HG03571 (cell line): ENCODE results near the gene GEMIN4.

Experiments
- ATAC-seq: cut with Tn5 transposase; IDR thresholded peaks from one replicate; pipeline ENCODE4 v1.9.1; 2021; ENCODE audit not compliant: unreplicated experiment

The GEMIN4 gene

GRCh38 chr17:744937-745336, 7.1 kb downstream of the GEMIN4 start:
- no peak for ATAC-seq

GRCh38 chr17:743139-743538, 8.9 kb downstream of the GEMIN4 start:
- no peak for ATAC-seq

GRCh38 chr17:742147-742793, 9.8 kb downstream of the GEMIN4 start:
- ATAC-seq: no peak

GRCh38 chr17:740240-741017, 11.6 kb downstream of the GEMIN4 start:
- no peak for ATAC-seq

- no peak for ATAC-seq
Observed at GRCh38 chr17:737561-738113, 14.4 kb downstream of the GEMIN4 start.

DNA sequence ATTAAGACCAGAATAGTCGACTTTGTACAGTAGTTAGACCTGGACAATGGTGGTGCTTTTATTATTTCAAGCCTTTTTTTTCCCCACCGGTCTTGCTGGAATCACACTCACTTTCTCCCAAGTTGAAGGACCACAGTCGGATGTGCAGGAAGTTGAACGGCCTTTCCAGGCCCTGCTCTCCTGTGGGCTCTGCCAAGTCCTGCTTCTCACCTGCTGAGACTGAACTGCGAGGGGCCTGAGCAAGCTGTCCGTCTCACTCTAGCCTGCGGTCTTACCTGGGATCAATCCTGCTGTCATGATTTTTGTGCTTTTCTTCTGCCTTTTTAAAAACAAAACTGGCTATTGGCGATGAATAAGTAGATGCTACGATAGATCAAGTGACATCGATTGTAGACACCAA, 18.3 kb downstream of the GEMIN4 start:
- no peak for ATAC-seq

GRCh38 chr17:732902-733720, 19.0 kb downstream of the GEMIN4 start:
- peak; percentile 35 for ATAC-seq

- peak; percentile 44 for ATAC-seq
Observed at GRCh38 chr17:732067-732901, 19.8 kb downstream of the GEMIN4 start, which contains the start of gene TLCD3A. Gene TLCD3A (plus strand): TSS chr17:732596. CDS start chr17:732648, 52 bp downstream.

- no peak for ATAC-seq
Observed at GRCh38 chr17:731644-732066, 20.4 kb downstream of the GEMIN4 start.

GRCh38 chr17:728911-729310, 23.2 kb downstream of the GEMIN4 start:
- no peak for ATAC-seq

- no peak for ATAC-seq
Observed at GRCh38 chr17:726271-726919, 25.7 kb downstream of the GEMIN4 start.

GRCh38 chr17:725746-726145, 26.3 kb downstream of the GEMIN4 start:
- no peak for ATAC-seq

- no peak for ATAC-seq
Observed at GRCh38 chr17:725084-725483, 27.0 kb downstream of the GEMIN4 start.

DNA sequence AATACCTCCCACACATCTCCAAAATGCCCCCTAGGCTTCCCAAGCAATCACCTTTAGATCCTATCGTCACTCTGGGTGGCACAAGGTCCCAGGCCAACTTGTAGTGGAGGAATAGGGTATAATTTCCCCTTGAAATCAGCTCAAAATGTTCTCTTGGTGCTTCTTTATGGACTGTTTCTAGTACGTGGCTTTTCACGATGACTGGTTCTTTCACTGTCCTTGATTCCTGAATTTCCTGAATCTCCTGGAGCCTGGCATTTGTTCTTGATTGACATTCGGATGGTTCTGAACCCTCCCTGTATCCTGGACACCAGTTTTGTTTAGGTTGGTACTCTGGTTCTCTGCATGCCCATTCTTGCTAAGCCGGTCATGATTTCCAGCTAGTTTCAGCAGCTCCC, 30.5 kb downstream of the GEMIN4 start:
- ATAC-seq: no peak

- ATAC-seq: no peak
Observed at GRCh38 chr17:720706-721539, 31.1 kb downstream of the GEMIN4 start.

- ATAC-seq: no peak
Observed at GRCh38 chr17:718075-718474, 34.0 kb downstream of the GEMIN4 start.

DNA sequence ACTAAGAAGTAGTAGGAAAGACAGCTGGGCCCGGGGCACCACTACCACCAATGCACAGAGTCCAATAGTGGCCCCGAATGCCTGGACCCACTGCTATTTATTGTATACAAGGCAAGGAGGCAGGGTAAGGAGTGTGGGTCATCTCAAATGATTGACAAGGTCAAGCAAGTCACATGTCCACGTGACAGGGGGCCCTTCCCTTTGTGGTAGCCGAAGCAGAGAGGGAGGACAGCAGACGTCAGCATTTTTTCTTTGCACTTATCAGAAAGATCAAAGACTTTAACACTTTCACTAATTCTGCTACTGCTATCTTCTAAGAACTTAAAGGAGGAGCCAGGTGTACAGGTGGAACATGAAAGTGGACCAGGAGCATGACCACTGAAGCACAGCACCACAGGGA, 43.9 kb downstream of the GEMIN4 start:
- ATAC-seq: no peak

- ATAC-seq: no peak
Observed at GRCh38 chr17:705863-706262, 46.2 kb downstream of the GEMIN4 start.

- no peak for ATAC-seq
Observed at GRCh38 chr17:705011-705410, 47.1 kb downstream of the GEMIN4 start.
